ENCODE results near the gene CZIB. TPM values are rescaled to one million over a fixed set of nuclear protein-coding genes. Genes with fewer than 3 reads are reported as not detected.
"Not testable (repeated sequence)": the region's sequence is repeated elsewhere in the genome, so short reads cannot be mapped to it uniquely, and the experiment has no call there.

The CZIB gene
- total RNA-seq, 1 experiment from 2014 or later = 61.6 TPM

- no peak for DNase-seq (ENCODE audit: low spot score)
- in situ Hi-C loops (cut with HindIII; ENCODE audit: low sequenced_read_pairs) = no loop called here
Observed at GRCh38 chr1:53242381-53242780, 21.9 kb upstream of the CZIB start.

DNA sequence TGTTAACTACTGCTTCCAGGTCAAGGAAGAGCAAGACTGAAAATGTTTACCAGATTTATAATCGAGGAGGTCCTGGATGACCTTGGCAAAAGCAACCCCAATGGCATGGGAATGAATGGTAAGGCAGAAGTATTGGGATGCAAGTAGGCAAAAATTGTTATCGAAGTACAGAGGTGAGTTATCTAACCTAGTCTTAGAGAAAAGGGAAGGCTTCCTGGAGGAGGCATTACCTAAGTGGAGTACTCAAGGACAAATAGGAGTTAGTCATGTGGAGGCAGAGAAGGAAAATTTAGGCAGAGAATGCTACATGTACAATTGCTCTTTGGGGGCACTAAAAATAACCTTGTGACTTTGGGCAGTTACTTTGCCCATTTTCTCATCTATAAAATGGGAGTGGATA lies 21.4 kb upstream of the CZIB start:
- DNase-seq (ENCODE audit: low spot score) = no peak
- in situ Hi-C loops (cut with HindIII; ENCODE audit: low sequenced_read_pairs) = no loop called here

DNA sequence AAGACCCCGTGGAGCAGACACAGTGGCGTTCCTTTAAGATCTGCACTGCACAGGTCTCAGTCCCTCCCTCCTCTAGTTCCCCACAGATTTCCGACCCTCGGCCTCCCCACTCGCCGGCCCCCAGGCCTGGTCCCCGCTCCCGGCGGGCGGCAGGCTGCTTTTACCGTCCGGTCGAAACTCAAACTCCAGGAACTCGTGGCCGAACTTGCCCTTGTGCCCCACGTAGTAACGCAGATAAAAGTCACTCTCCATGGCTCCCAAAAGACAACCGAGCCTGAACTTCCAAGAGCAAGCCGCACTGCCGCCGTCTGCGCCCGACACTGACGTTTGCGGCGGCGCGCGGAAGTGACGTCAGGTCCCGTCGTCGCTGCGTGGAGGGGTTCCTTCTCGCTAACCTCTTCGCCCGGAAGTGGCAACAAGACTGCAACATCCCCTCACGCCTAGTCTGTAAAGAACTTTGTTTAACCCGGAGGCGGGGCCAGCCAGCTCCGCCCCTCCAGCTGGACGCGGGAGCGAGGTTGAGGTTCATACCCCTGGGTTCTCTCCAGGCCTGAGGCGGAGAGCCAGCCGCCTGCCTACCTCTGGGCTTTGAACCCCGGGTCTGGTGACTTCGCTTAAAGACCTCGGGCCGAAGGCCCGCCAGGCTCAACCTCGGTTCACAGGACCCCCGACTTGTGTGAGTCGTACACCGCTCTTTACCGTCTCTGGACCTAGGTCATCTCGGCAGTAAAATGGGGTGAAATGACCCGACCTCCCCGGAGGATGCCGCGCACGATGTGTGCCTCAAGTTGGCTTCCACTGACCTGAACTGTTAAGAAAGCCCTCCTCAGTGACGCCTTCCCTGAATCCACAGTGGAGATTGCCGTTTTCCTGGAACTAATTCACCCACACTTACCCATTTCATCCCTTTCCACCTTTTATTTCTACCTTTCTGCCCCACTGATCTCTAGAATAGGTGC lies 18.0 kb upstream of the CZIB start, which contains the start of gene MAGOH:
MAGOH (minus strand) TSS at position 322 of the 959 bp plus-strand sequence; CDS start at position 252, 70 bp downstream.
- peak; percentile 94 for DNase-seq (ENCODE audit: low spot score)
- in situ Hi-C loops (cut with HindIII; ENCODE audit: low sequenced_read_pairs) = no loop called here

DNA sequence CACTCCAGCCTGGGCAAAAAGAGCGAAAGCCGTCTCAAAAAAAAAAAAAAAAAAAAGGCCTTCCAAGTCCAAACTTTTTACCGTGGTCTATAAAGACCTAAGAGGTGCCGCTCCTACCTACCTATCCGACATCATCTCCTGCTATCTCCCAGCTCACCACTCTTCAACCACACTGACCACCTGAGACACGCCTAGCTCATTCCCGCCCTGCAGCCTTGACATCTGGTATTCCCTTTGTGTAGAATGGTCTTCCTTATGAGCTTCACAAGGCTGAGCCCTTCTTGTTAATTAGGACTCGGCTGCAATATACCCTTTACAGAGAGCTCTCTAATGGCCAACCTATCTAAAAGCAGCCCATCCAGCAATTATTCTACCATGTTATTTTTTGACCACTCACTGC lies 17.2 kb upstream of the CZIB start:
- DNase-seq (ENCODE audit: low spot score) = no peak
- in situ Hi-C loops (cut with HindIII; ENCODE audit: low sequenced_read_pairs) = no loop called here

GRCh38 chr1:53220962-53221286 lies 490 bp upstream of the CZIB start:
- no peak for DNase-seq (ENCODE audit: low spot score)
- in situ Hi-C loops (cut with HindIII; ENCODE audit: low sequenced_read_pairs) = no loop called here

GRCh38 chr1:53219711-53220110 lies 723 bp downstream of the CZIB start:
- no peak for DNase-seq (ENCODE audit: low spot score)
- in situ Hi-C loops (cut with HindIII; ENCODE audit: low sequenced_read_pairs) = no loop called here

GRCh38 chr1:53218201-53218600 lies 2.2 kb downstream of the CZIB start:
- in situ Hi-C loops (cut with HindIII; ENCODE audit: low sequenced_read_pairs) = no loop called here
- no peak for DNase-seq (ENCODE audit: low spot score)

GRCh38 chr1:53214376-53214940 lies 6.0 kb downstream of the CZIB start:
- in situ Hi-C loops (cut with HindIII; ENCODE audit: low sequenced_read_pairs) = no loop called here
- no peak for DNase-seq (ENCODE audit: low spot score)

DNA sequence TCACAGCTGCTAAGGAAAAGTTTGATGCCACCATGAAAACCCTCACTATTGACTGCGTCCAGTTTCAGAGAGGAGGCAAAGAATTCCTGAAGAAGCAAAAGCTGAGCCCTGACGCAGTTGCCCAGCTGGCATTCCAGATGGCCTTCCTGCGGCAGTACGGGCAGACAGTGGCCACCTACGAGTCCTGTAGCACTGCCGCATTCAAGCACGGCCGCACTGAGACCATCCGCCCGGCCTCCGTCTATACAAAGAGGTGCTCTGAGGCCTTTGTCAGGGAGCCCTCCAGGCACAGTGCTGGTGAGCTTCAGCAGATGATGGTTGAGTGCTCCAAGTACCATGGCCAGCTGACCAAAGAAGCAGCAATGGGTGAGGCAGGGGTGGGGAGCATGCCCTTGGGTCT lies 9.5 kb downstream of the CZIB start:
- in situ Hi-C loops (cut with HindIII; ENCODE audit: low sequenced_read_pairs) = no loop called here
- no peak for DNase-seq (ENCODE audit: low spot score)

DNA sequence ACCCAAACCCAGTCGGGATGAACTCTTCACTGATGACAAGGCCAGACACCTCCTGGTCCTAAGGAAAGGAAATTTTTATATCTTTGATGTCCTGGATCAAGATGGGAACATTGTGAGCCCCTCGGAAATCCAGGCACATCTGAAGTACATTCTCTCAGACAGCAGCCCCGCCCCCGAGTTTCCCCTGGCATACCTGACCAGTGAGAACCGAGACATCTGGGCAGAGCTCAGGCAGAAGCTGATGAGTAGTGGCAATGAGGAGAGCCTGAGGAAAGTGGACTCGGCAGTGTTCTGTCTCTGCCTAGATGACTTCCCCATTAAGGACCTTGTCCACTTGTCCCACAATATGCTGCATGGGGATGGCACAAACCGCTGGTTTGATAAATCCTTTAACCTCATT lies 10.1 kb downstream of the CZIB start:
- in situ Hi-C loops (cut with HindIII; ENCODE audit: low sequenced_read_pairs) = no loop called here
- no peak for DNase-seq (ENCODE audit: low spot score)

DNA sequence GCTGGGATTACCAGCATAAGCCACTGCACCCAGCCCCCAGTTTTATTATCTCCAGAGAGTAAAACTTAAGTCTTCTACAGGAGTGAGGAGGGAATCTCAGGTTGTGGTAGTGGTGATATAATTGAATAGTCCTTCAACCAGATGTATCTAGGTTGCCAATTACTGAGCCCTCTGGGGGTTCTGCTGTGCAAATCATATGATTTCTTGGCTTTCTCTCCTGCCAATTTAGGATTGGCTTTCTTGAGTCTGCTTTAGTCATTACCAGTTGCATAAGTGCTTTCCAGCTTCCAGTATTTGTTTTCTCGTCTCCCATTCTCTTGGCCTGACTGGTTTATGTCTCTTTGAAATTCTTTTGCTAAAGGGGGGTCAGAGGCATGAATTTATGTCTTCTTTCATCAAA lies 12.7 kb downstream of the CZIB start:
- DNase-seq (ENCODE audit: low spot score) = no peak

GRCh38 chr1:53206735-53207379 lies 13.6 kb downstream of the CZIB start:
- in situ Hi-C loops (cut with HindIII; ENCODE audit: low sequenced_read_pairs) = no loop called here
- DNase-seq (ENCODE audit: low spot score) = no peak

More for the DNA sequence above, 12.7 kb downstream of the CZIB start:
- in situ Hi-C loops (cut with HindIII; ENCODE audit: low sequenced_read_pairs) = no loop called here

GRCh38 chr1:53206083-53206685 lies 14.2 kb downstream of the CZIB start:
- in situ Hi-C loops (cut with HindIII; ENCODE audit: low sequenced_read_pairs); DNase-seq (ENCODE audit: low spot score): not testable (repeated sequence)

DNA sequence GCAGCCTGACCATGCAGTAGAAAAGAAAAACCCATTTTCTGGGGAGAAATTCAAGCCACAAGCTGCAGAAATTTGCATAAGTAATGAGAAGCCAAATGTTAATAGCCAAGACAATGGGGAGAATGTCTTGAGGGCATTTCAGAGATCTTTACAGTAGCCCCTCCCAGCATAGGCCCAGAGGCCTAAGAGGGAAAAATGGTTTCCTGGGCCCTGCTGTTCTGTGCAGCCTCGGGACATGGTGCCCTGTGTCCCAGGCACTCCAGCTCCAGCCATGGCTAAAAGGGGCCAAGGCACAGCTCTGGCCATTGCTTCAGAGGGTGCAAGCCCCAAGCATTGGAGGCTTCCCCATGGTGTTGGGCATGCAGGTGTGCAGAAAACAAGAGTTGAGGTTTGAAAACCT lies 14.9 kb downstream of the CZIB start:
- DNase-seq (ENCODE audit: low spot score); in situ Hi-C loops (cut with HindIII; ENCODE audit: low sequenced_read_pairs): not testable (repeated sequence)

GRCh38 chr1:53203466-53203865 lies 17.0 kb downstream of the CZIB start:
- in situ Hi-C loops (cut with HindIII; ENCODE audit: low sequenced_read_pairs) = no loop called here
- no peak for DNase-seq (ENCODE audit: low spot score)

DNA sequence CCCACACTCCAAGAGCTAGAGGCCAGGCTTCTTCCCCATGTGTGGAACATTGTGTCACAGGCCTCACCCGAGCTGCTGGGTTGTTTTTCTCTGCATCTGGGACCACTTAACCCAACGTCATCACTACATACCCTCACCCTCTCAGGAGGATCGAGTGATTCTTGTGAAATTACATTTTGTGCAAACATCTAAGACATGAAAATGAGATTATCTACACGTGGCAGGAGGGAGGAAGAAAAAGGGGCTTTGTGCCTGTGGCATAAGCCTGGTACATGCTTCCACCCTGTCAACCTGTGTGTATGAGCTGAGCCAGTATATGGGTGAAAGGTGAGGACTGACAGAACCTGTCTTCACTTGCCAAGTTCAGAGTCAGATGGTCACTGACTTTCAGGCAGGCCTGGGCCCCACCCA lies 22.2 kb downstream of the CZIB start:
- in situ Hi-C loops (cut with HindIII; ENCODE audit: low sequenced_read_pairs) = no loop called here
- DNase-seq (ENCODE audit: low spot score) = no peak

GRCh38 chr1:53197291-53198200 lies 22.9 kb downstream of the CZIB start:
- in situ Hi-C loops (cut with HindIII; ENCODE audit: low sequenced_read_pairs) = no loop called here
- DNase-seq (ENCODE audit: low spot score) = no peak

DNA sequence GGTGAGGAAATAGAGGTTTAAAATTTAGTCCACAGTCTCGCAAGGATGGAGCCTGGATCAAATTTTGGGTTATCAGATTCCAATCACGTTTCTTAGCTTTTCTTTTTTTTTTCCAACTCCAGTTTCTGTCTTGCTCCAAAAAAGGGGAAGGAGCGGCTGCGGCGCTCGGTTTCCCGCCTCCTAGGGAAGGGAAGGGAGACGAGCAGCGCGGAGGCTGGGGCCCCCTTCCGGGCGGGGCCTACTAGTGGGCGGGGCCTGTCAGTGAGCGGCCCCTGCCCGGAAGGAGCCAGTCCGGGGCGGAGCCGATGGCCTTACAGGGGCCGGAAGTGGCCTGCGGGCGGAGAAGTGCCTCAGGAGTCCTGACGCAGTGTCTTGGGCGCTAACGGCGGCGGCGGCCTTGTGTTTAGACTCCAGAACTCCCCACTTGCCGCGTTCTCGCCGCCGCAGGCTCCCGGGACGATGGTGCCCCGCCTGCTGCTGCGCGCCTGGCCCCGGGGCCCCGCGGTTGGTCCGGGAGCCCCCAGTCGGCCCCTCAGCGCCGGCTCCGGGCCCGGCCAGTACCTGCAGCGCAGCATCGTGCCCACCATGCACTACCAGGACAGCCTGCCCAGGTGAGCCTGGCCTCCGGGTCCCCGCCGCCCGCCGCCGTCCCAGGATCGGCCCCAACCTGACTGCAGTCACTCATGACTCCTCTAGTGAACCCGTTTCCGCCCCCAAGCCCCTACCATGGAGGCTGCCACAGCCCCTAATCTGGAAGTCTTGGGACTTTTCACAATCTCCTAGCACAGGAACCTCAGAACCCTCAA lies 23.7 kb downstream of the CZIB start, which contains the start of gene CPT2:
CPT2 (plus strand) TSS at position 340 of the 806 bp plus-strand sequence; CDS start at position 460, 120 bp downstream.
- DNase-seq (ENCODE audit: low spot score) = peak; percentile 96
- in situ Hi-C loops (cut with HindIII; ENCODE audit: low sequenced_read_pairs) = no loop called here

Measured in G401 (cell line).